ENCODE measurements around the gene SIGLEC1.
A peak's percentile ranks its signal among the peaks of the same experiment; 100 is the strongest.

The SIGLEC1 gene

GRCh38 chr20:3677733-3678132, 34.7 kb downstream of the SIGLEC1 start:
- DNase-seq = no peak

- DNase-seq = no peak
These were observed 37.2 kb downstream of the SIGLEC1 start for GRCh38 chr20:3674995-3675900.

GRCh38 chr20:3674447-3674846, 38.0 kb downstream of the SIGLEC1 start:
- no peak for DNase-seq

GRCh38 chr20:3673221-3674070, 39.0 kb downstream of the SIGLEC1 start:
- no peak for DNase-seq

- DNase-seq = peak in 1 of 2 experiments; percentile 18
These were observed 39.7 kb downstream of the SIGLEC1 start for GRCh38 chr20:3672547-3673171.

- no peak for DNase-seq
These were observed 40.3 kb downstream of the SIGLEC1 start for GRCh38 chr20:3671986-3672546.

GRCh38 chr20:3670945-3671344, 41.5 kb downstream of the SIGLEC1 start:
- DNase-seq = no peak

- no peak for DNase-seq
These were observed 41.9 kb downstream of the SIGLEC1 start for GRCh38 chr20:3670511-3670910.

GRCh38 chr20:3669710-3670367, 42.6 kb downstream of the SIGLEC1 start:
- no peak for DNase-seq

- no peak for DNase-seq
These were observed 44.9 kb downstream of the SIGLEC1 start for GRCh38 chr20:3667434-3668037.

- DNase-seq = no peak
These were observed 48.5 kb downstream of the SIGLEC1 start for GRCh38 chr20:3663858-3664257.

GRCh38 chr20:3663031-3663701, 49.2 kb downstream of the SIGLEC1 start, which contains the start of gene GFRA4:
TSS of gene GFRA4 (minus strand) at chr20:3663399. CDS start at chr20:3663399, 0 bp downstream.
- DNase-seq = no peak

Data from activated CD4-positive, alpha-beta T cell treated with anti-CD3 and anti-CD28 coated beads, Interleukin-2, amount 50 U/mL, for 48 hours (primary cell).